NCI-H748 (cell line): ENCODE results near the gene MRPS22.

Experiments used
- DNase-seq: peaks from one replicate; lab custom pipeline; 2025; ENCODE audit not compliant: unreplicated experiment; lab: John Stamatoyannopoulos, UW

The MRPS22 gene

GRCh38 chr3:139311557-139311956 lies 32.3 kb upstream of the MRPS22 start:
- DNase-seq, result no peak

- DNase-seq, result no peak
These were observed 31.4 kb upstream of the MRPS22 start for GRCh38 chr3:139312416-139312815.

- no peak for DNase-seq
These were observed 30.9 kb upstream of the MRPS22 start for GRCh38 chr3:139312959-139313358.

GRCh38 chr3:139313921-139314320 lies 29.9 kb upstream of the MRPS22 start:
- no peak for DNase-seq

GRCh38 chr3:139317215-139317614 lies 26.6 kb upstream of the MRPS22 start:
- DNase-seq, result no peak

- DNase-seq, result no peak
These were observed 26.0 kb upstream of the MRPS22 start for GRCh38 chr3:139317660-139318430.

GRCh38 chr3:139318431-139318816 lies 25.4 kb upstream of the MRPS22 start:
- peak; percentile 80 for DNase-seq

GRCh38 chr3:139318826-139319225 lies 25.0 kb upstream of the MRPS22 start:
- DNase-seq, result no peak

- peak; percentile 14 for DNase-seq
These were observed 24.1 kb upstream of the MRPS22 start for GRCh38 chr3:139319428-139320402.

- no peak for DNase-seq
These were observed 23.1 kb upstream of the MRPS22 start for GRCh38 chr3:139320551-139321309.

- DNase-seq, result no peak
These were observed 21.5 kb upstream of the MRPS22 start for GRCh38 chr3:139322346-139322745.

- no peak for DNase-seq
These were observed 20.7 kb upstream of the MRPS22 start for GRCh38 chr3:139323146-139323545.

GRCh38 chr3:139324456-139324855 lies 19.4 kb upstream of the MRPS22 start:
- DNase-seq, result no peak

- no peak for DNase-seq
These were observed 18.3 kb upstream of the MRPS22 start for GRCh38 chr3:139325551-139325950.

GRCh38 chr3:139326131-139326530 lies 17.7 kb upstream of the MRPS22 start:
- no peak for DNase-seq

- no peak for DNase-seq
These were observed 17.1 kb upstream of the MRPS22 start for GRCh38 chr3:139326707-139327106.

- no peak for DNase-seq
These were observed 16.6 kb upstream of the MRPS22 start for GRCh38 chr3:139327231-139327630.

GRCh38 chr3:139327861-139328260 lies 16.0 kb upstream of the MRPS22 start:
- no peak for DNase-seq

- DNase-seq, result no peak
These were observed 15.5 kb upstream of the MRPS22 start for GRCh38 chr3:139328356-139328755.

GRCh38 chr3:139329364-139329850 lies 14.4 kb upstream of the MRPS22 start:
- DNase-seq, result peak; percentile 80

- no peak for DNase-seq
These were observed 11.7 kb upstream of the MRPS22 start for GRCh38 chr3:139332092-139332491.
